Panc1 (cell line): ENCODE results near the gene KLK7.
"Not testable (repeated sequence)": the region's sequence is repeated elsewhere in the genome, so short reads cannot be mapped to it uniquely, and the experiment has no call there.

Experiments
- POLR2AphosphoS5 ChIP-seq: IDR thresholded peaks from 2 replicates; pipeline ENCODE4 v1.6.1; 2012; ENCODE audit warnings: mild to moderate bottlenecking, low read depth, low read length, moderate library complexity
- TF ChIP-seq, protein P1 (sequence below): fragments of 450-650 bp; IDR thresholded peaks from 2 replicates; pipeline ENCODE4 v1.5.1; 2017; ENCODE audit warnings: mild to moderate bottlenecking

- TF ChIP-seq, protein P1, sequence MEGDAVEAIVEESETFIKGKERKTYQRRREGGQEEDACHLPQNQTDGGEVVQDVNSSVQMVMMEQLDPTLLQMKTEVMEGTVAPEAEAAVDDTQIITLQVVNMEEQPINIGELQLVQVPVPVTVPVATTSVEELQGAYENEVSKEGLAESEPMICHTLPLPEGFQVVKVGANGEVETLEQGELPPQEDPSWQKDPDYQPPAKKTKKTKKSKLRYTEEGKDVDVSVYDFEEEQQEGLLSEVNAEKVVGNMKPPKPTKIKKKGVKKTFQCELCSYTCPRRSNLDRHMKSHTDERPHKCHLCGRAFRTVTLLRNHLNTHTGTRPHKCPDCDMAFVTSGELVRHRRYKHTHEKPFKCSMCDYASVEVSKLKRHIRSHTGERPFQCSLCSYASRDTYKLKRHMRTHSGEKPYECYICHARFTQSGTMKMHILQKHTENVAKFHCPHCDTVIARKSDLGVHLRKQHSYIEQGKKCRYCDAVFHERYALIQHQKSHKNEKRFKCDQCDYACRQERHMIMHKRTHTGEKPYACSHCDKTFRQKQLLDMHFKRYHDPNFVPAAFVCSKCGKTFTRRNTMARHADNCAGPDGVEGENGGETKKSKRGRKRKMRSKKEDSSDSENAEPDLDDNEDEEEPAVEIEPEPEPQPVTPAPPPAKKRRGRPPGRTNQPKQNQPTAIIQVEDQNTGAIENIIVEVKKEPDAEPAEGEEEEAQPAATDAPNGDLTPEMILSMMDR, result not testable (repeated sequence)
- not testable (repeated sequence) for TF ChIP-seq POLR2AphosphoS5
Observed at GRCh38 chr19:50984416-50984815, 699 bp upstream of the KLK7 start.
